H1 (cell line): ENCODE data around the gene ING4. TPM values are rescaled to one million over a fixed set of nuclear protein-coding genes. Genes with fewer than 3 reads are reported as not detected.

Experiments used
- CTCF ChIA-PET: fragments of 300-600 bp; sonication (Branson Sonifier 250); formaldehyde crosslinking; loops from one replicate; lab custom pipeline; 2021; ENCODE audit not compliant: partially characterized antibody; lab: Charles Lee
- POLR2A ChIA-PET: fragments of 300-600 bp; sonication (Branson Sonifier 250); formaldehyde crosslinking; loops from one replicate; lab custom pipeline; 2021; ENCODE audit warnings: inconsistent platforms; ENCODE audit not compliant: partially characterized antibody; lab: Charles Lee
- DNase-seq, 2 experiments: peaks; one replicate each; pipeline versions ENCODE4 v3.0.0 to v3.0.0-alpha.2; 2010 to 2022; ENCODE audit warnings: low spot score in 2 of 2, low read depth in 1 of 2, mixed read lengths in 1 of 2
- FAIRE-seq: peaks from 2 replicates; lab custom pipeline; 2011; peaks lifted over from hg19 to GRCh38; lab: Jason Lieb, UNC
- H2AFZ ChIP-seq: 2 replicates; pipeline ENCODE4 v1.8.1; 2012; ENCODE audit warnings: low read length, inconsistent platforms
- H2AK5ac ChIP-seq: 2 replicates; pipeline ENCODE4 v1.6.1; 2013; ENCODE audit warnings: low read depth, low read length
- H2BK120ac ChIP-seq: replicated peaks from 2 replicates; pipeline ENCODE3; 2013; ENCODE audit warnings: low read depth, low read length, inconsistent platforms
- H2BK12ac ChIP-seq: 2 replicates; pipeline ENCODE4 v1.6.1; 2013; ENCODE audit warnings: low read depth, low read length
- H2BK15ac ChIP-seq: 2 replicates; pipeline ENCODE4 v1.6.1; 2013; ENCODE audit warnings: low read length
- H2BK20ac ChIP-seq: 2 replicates; pipeline ENCODE4 v1.6.1; 2013; ENCODE audit warnings: low read length
- H2BK5ac ChIP-seq: 2 replicates; pipeline ENCODE4 v1.6.1; 2013; ENCODE audit warnings: low read depth, low read length
- H3K14ac ChIP-seq: 2 replicates; pipeline ENCODE4 v1.6.1; 2013; ENCODE audit warnings: inconsistent platforms; ENCODE audit not compliant: insufficient read length
- H3K18ac ChIP-seq: 2 replicates; pipeline ENCODE4 v1.6.1; 2013; ENCODE audit warnings: low read length; ENCODE audit errors: extremely low read depth
- H3K23ac ChIP-seq: 2 replicates; pipeline ENCODE4 v1.6.1; 2013; ENCODE audit warnings: inconsistent platforms; ENCODE audit not compliant: insufficient read length
- H3K23me2 ChIP-seq: 2 replicates; pipeline ENCODE4 v1.6.1; 2013; ENCODE audit warnings: low read depth, low read length
- H3K27ac ChIP-seq: 2 replicates; pipeline ENCODE4 v1.6.1; 2011; ENCODE audit warnings: low read depth, low read length, inconsistent platforms
- H3K27me3 ChIP-seq, 4 experiments: replicated peaks in 1 of 4; 1 replicate in 1 of 4; 2 replicates in 3 of 4; pipeline versions ENCODE4 v1.6.1 to v1.8.1; 2011 to 2013; ENCODE audit warnings: low read length in 3 of 4, mild to moderate bottlenecking in 3 of 4, inconsistent platforms in 2 of 4, mixed read lengths in 2 of 4, moderate library complexity in 1 of 4; ENCODE audit not compliant: control insufficient read depth in 3 of 4, insufficient read depth in 3 of 4; ENCODE audit errors: extremely low read depth in 1 of 4
- H3K36me3 ChIP-seq, 4 experiments: 2 replicates each; pipeline versions ENCODE4 v1.6.1 to v1.8.1; 2011 to 2013; ENCODE audit warnings: mild to moderate bottlenecking in 4 of 4, low read length in 3 of 4, moderate library complexity in 2 of 4, control low read depth in 1 of 4, inconsistent platforms in 1 of 4; ENCODE audit not compliant: insufficient read depth in 4 of 4, control insufficient read depth in 2 of 4
- H3K4ac ChIP-seq: replicated peaks from 2 replicates; pipeline ENCODE3; 2013; ENCODE audit warnings: low read length, low read depth, mixed read lengths, inconsistent platforms; ENCODE audit not compliant: insufficient read length
- H3K4me1 ChIP-seq, 4 experiments: replicated peaks in 1 of 4; 1 replicate in 1 of 4; 2 replicates in 3 of 4; pipeline versions ENCODE4 v1.6.1 to v1.8.1; 2011 to 2013; ENCODE audit warnings: low read length in 3 of 4, inconsistent platforms in 2 of 4, mixed read lengths in 1 of 4; ENCODE audit not compliant: insufficient read depth in 4 of 4, control insufficient read depth in 3 of 4
- H3K4me2 ChIP-seq, 2 experiments: 2 replicates each; pipeline versions ENCODE4 v1.6.1 to v1.8.1; 2011 to 2013; ENCODE audit warnings: low read depth in 2 of 2, low read length in 2 of 2, control low read depth in 1 of 2, inconsistent platforms in 1 of 2, mild to moderate bottlenecking in 1 of 2; ENCODE audit not compliant: insufficient read depth in 1 of 2
- H3K4me3 ChIP-seq, 4 experiments: fragments of 200-600, 300-600 bp in 1 of 4; sonication (generic), shearing (Covaris generic), sonication (Bioruptor Twin) in 1 of 4; 2 replicates each; pipeline versions ENCODE4 v1.5.1 to v1.8.1; 2011 to 2016; ENCODE audit warnings: low read length in 4 of 4, low read depth in 3 of 4, control low read depth in 2 of 4, inconsistent platforms in 2 of 4, mild to moderate bottlenecking in 2 of 4, mixed read lengths in 1 of 4, moderate library complexity in 1 of 4; ENCODE audit not compliant: insufficient read depth in 2 of 4; ENCODE audit errors: extremely low read depth in 1 of 4
- H3K56ac ChIP-seq: replicated peaks from 2 replicates; pipeline ENCODE3; 2013; ENCODE audit warnings: low read depth, mild to moderate bottlenecking, mixed read lengths, low read length, inconsistent platforms; ENCODE audit not compliant: insufficient read length
- H3K79me1 ChIP-seq: 2 replicates; pipeline ENCODE4 v1.6.1; 2013; ENCODE audit warnings: low read depth, low read length, control low read depth
- H3K79me2 ChIP-seq, 2 experiments: 2 replicates each; pipeline versions ENCODE4 v1.6.1 to v1.8.1; 2012 to 2013; ENCODE audit warnings: low read length in 2 of 2, mild to moderate bottlenecking in 2 of 2, inconsistent platforms in 1 of 2; ENCODE audit not compliant: insufficient read depth in 2 of 2, control insufficient read depth in 1 of 2
- H3K9ac ChIP-seq, 4 experiments: replicated peaks in 1 of 4; 1 replicate in 1 of 4; 2 replicates in 3 of 4; pipeline versions ENCODE4 v1.6.1 to v1.8.1; 2011 to 2013; ENCODE audit warnings: low read depth in 3 of 4, low read length in 3 of 4, control low read depth in 2 of 4, mild to moderate bottlenecking in 2 of 4, moderate library complexity in 2 of 4, inconsistent platforms in 1 of 4; ENCODE audit errors: extremely low read depth in 1 of 4
- H3K9me3 ChIP-seq, 2 experiments: 2 replicates each; pipeline versions ENCODE4 v1.6.1 to v1.8.1; 2012 to 2013; ENCODE audit warnings: mild to moderate bottlenecking in 2 of 2, moderate library complexity in 2 of 2, control low read depth in 1 of 2, inconsistent platforms in 1 of 2, low read depth in 1 of 2, low read length in 1 of 2, mixed read lengths in 1 of 2; ENCODE audit not compliant: insufficient read depth in 2 of 2
- H4K20me1 ChIP-seq, 2 experiments: replicated peaks in 1 of 2; 2 replicates each; pipeline versions ENCODE3 to v1.8.1; 2011 to 2013; ENCODE audit warnings: inconsistent platforms in 2 of 2, low read length in 2 of 2, mild to moderate bottlenecking in 1 of 2; ENCODE audit not compliant: insufficient read depth in 2 of 2, control insufficient read depth in 1 of 2
- H4K5ac ChIP-seq: 2 replicates; pipeline ENCODE4 v1.6.1; 2013; ENCODE audit warnings: low read length, low read depth, mixed read lengths, inconsistent platforms; ENCODE audit not compliant: insufficient read length
- H4K8ac ChIP-seq: 2 replicates; pipeline ENCODE4 v1.8.0; 2013; ENCODE audit warnings: mild to moderate bottlenecking, moderate library complexity, low read length, inconsistent platforms; ENCODE audit not compliant: insufficient read depth; ENCODE audit errors: extremely low read depth
- H4K91ac ChIP-seq: replicated peaks from 2 replicates; pipeline ENCODE3; 2013; ENCODE audit warnings: low read length, mixed read lengths, inconsistent platforms; ENCODE audit not compliant: insufficient read length
- CBX5 ChIP-seq: fragments of 300-800, 300-1000 bp; sonication (generic); IDR thresholded peaks from 2 replicates; pipeline ENCODE4 v1.7.1; 2016; ENCODE audit warnings: antibody characterized with exemption, low read length, low read depth
- CEBPB ChIP-seq: IDR thresholded peaks from 2 replicates; pipeline ENCODE4 v1.6.1; 2012; ENCODE audit warnings: low read depth, low read length
- CTCF ChIP-seq, 3 experiments: IDR thresholded peaks; 1 replicate in 2 of 3; 2 replicates in 1 of 3; pipeline versions ENCODE4 v1.5.1 to v1.6.1; 2011; ENCODE audit warnings: low read length in 3 of 3, mild to moderate bottlenecking in 3 of 3, inconsistent platforms in 2 of 3, low read depth in 1 of 3, moderate library complexity in 1 of 3; ENCODE audit not compliant: insufficient read depth in 1 of 3; ENCODE audit errors: control extremely low read depth in 1 of 3
- NRF1 ChIP-seq: IDR thresholded peaks from 2 replicates; pipeline ENCODE4 v1.6.1; 2011; ENCODE audit warnings: mild to moderate bottlenecking, low read depth, low read length, improper control_type of control experiment
- RAD21 ChIP-seq, 2 experiments: IDR thresholded peaks in 1 of 2; conservative IDR thresholded peaks in 1 of 2; 2 replicates each; pipeline ENCODE4 v1.6.1; 2011; ENCODE audit warnings: low read depth in 2 of 2, low read length in 2 of 2, improper control_type of control experiment in 1 of 2, inconsistent platforms in 1 of 2, mild to moderate bottlenecking in 1 of 2, moderate library complexity in 1 of 2
- SUZ12 ChIP-seq: fragments of 200-600 bp; sonication (generic); IDR thresholded peaks from 2 replicates; pipeline ENCODE4 v1.6.1; 2012; ENCODE audit warnings: mild to moderate bottlenecking, inconsistent platforms, low read length, moderate library complexity, mixed read lengths
- TAF1 ChIP-seq: IDR thresholded peaks from 2 replicates; pipeline ENCODE4 v1.6.1; 2011; ENCODE audit warnings: mild to moderate bottlenecking, low read depth, low read length
- WGBS, 2 experiments: shearing (Covaris generic) in 1 of 2; methylation state at CpG; one replicate each; pipeline versions ENCODE4 v1.1.6 to v1.1.7; 2013 to 2015; ENCODE audit warnings: low lambda C conversion rate in 2 of 2, mixed read lengths in 2 of 2, inconsistent platforms in 1 of 2, low coverage in 1 of 2, missing lambda C conversion rate in 1 of 2; ENCODE audit not compliant: insufficient replicate concordance in 2 of 2, insufficient coverage in 1 of 2, insufficient read length in 1 of 2; ENCODE audit errors: extremely low coverage in 1 of 2, missing lambda C conversion rate in 1 of 2; 5-methylcytosine and 5-hydroxymethylcytosine counted together
- polyA plus RNA-seq, 7 experiments: library from polyadenylated mRNA; depleted of rRNA in 3 of 7; stranded (reverse) in 5 of 7; unstranded in 2 of 7; fragments of >200 nt in 5 of 7; fragments of 200-250 nt in 2 of 7; gene quantifications; 1 replicate in 5 of 7; 2 replicates in 1 of 7; 4 replicates in 1 of 7; pipeline versions ENCODE4 v1.2.1 to v1.2.3, GENCODE V29; 2011 to 2013; ENCODE audit warnings: missing spikeins in 2 of 7, mixed read lengths in 2 of 7
- total RNA-seq: library from RNA; stranded (reverse); fragmentation: NEBNext Ultra II Directional; extraction: Animal tissue kit (Norgen Biotek cat#: 25700); gene quantifications from 2 replicates; pipeline ENCODE4 v1.2.1, GENCODE V29; 2021

Gene ING4
- total and polyA plus RNA-seq, 2 of the 8 experiments (the other 6 are each of a cell fraction or from before 2014, with no cell fraction given), result 22.9 to 28.6 TPM

DNA sequence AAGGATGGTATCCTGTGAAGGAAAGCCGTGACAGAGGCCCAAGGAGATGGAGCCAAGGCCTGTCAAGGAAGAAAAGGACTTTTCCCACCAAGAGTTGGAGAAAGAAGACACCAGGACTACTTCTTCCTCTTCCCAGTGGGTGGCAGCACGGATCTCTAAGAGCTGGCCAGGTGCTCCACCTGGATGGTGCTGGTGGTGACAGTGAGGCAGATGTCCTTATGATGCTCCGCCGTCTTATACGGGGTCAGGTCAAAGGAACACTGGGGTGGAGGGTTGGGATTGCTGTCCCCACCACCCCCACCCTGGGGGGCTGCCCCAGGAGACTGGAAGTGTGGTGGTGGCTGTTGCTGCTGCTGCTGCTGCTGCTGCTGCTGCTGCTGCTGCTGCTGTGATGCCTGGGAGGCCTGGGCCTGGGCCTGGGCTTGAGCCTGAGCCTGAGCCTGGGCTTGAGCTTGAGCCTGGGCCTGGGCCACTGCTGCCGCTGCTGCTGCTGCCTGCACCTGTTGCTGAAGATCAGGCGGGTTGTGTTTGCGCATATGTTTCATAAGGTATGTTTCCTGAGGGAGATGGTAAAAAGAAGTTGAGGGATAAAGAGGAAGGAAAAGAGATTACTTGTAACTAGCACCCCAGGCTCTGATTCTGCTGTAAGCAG lies 4.8 kb upstream of the ING4 start:
- H3K27ac ChIP-seq, result no peak overlapping the region
- H3K23me2 ChIP-seq, result peaks cover 2% of the 10 kb centered on the region
- no peak overlapping the region for H3K18ac ChIP-seq
- POLR2A ChIA-PET, result interaction anchor here (0.6 to 5.9 kb wide), 4 partner anchors 19 to 55 kb away, joined by 3 to 72 read pairs (median 5); partner anchors contain the start of gene ZNF384
- no peak overlapping the region for H3K4ac ChIP-seq
- no peaks in the 10 kb centered on the region for H3K27me3 ChIP-seq
- no peak overlapping the region for H3K23ac ChIP-seq
- no peak overlapping the region for H2BK120ac ChIP-seq
- 89 to 100% methylated on average over 1 to 8 of the region's 8 CpGs for WGBS, 2 experiments
- H4K91ac ChIP-seq, result no peak overlapping the region
- H4K8ac ChIP-seq, result no peak overlapping the region
- H2BK20ac ChIP-seq, result no peak overlapping the region
- H2AK5ac ChIP-seq, result no peak overlapping the region
- H3K4me3 ChIP-seq, result no peak overlapping the region
- H3K36me3 ChIP-seq, result peaks cover 23 to 57% (median 49%) of the 10 kb centered on the region in 4 experiments
- TF ChIP-seq TAF1 (no peak), NRF1 (no peak), CEBPB (no peak), SUZ12 (no peak), CBX5 (no peak), RAD21 (IDR thresholded peaks at IDR 0.05 in 1 of 2, conservative IDR thresholded peaks at IDR 0.05 in 1 of 2; ENCODE audit: low read depth in 2 of 2, low read length in 2 of 2) (peak in 1 of 2 experiments; percentile 36; a peak in 2 of 4 replicates), CTCF (IDR thresholded peaks at IDR 0.05; ENCODE audit: control extremely low read depth in 1 of 3, insufficient read depth in 1 of 3, low read depth in 1 of 3, low read length in 3 of 3) (peak; percentile 11 to 36 (median 35); a peak in 3 of 4 replicates)
- no peak for FAIRE-seq
- H3K14ac ChIP-seq, result no peak overlapping the region
- DNase-seq, result no peak
- H3K79me1 ChIP-seq, result no peaks in the 10 kb centered on the region
- no peaks in the 10 kb centered on the region for H3K9me3 ChIP-seq
- H3K56ac ChIP-seq, result no peak overlapping the region
- H2BK5ac ChIP-seq, result no peak overlapping the region
- H2BK15ac ChIP-seq, result no peak overlapping the region
- no peak overlapping the region for H3K4me2 ChIP-seq
- H3K79me2 ChIP-seq, result no peaks in the 10 kb centered on the region
- no peaks in the 10 kb centered on the region for H3K4me1 ChIP-seq
- H4K5ac ChIP-seq, result no peak overlapping the region
- CTCF ChIA-PET, result interaction anchor here (1.0 to 11.6 kb wide), 14 partner anchors 10 to 157 kb away, joined by 3 to 125 read pairs (median 4); partner anchors contain the start of genes LPAR5 and ZNF384
- no peak overlapping the region for H3K9ac ChIP-seq
- no peak overlapping the region for H2AFZ ChIP-seq
- no peak overlapping the region for H2BK12ac ChIP-seq
- H4K20me1 ChIP-seq, result no peaks in the 10 kb centered on the region
